Naive B cell (primary cell): Measurements from ENCODE around the gene TMPRSS11F. TPM values are rescaled to one million over a fixed set of nuclear protein-coding genes. Genes with fewer than 3 reads are reported as not detected.

ENCODE experiments used
- ATAC-seq, 2 donors: fragments of 150-1000 bp; cut with Tn5 transposase; 2 replicates each; pipeline ENCODE4 v1.10.0; 2021; ENCODE audit warnings: low read depth in 2 of 2, mild to moderate bottlenecking in 2 of 2, moderate library complexity in 2 of 2
- DNase-seq: peaks from one replicate; pipeline ENCODE4 v3.0.0; 2022
- H3K27ac Mint-ChIP-seq, 6 donors: one replicate each; pipeline ENCODE4 v1.8.0; 2020 to 2022; ENCODE audit warnings: mild to moderate bottlenecking in 6 of 6, mixed read lengths in 6 of 6, moderate library complexity in 5 of 6, inconsistent platforms in 2 of 6
- H3K27me3 Mint-ChIP-seq, 3 donors: one replicate each; pipeline ENCODE4 v1.8.0; 2021 to 2022; ENCODE audit warnings: mixed read lengths in 3 of 3, mild to moderate bottlenecking in 1 of 3
- H3K36me3 Mint-ChIP-seq, 2 donors: one replicate each; pipeline ENCODE4 v1.8.0; 2020 to 2022; ENCODE audit warnings: mixed read lengths in 2 of 2, inconsistent platforms in 1 of 2, mild to moderate bottlenecking in 1 of 2
- H3K4me1 Mint-ChIP-seq, 3 donors: one replicate each; pipeline ENCODE4 v1.8.0; 2020 to 2022; ENCODE audit warnings: mixed read lengths in 3 of 3, inconsistent platforms in 1 of 3, mild to moderate bottlenecking in 1 of 3, moderate library complexity in 1 of 3
- H3K4me3 Mint-ChIP-seq, 8 donors: one replicate each; pipeline ENCODE4 v1.8.0; 2020 to 2022; ENCODE audit warnings: mild to moderate bottlenecking in 8 of 8, mixed read lengths in 8 of 8, moderate library complexity in 8 of 8, inconsistent platforms in 2 of 8
- H3K9me3 Mint-ChIP-seq, 7 donors: one replicate each; pipeline ENCODE4 v1.8.0; 2020 to 2022; ENCODE audit warnings: mixed read lengths in 7 of 7, mild to moderate bottlenecking in 5 of 7, inconsistent platforms in 2 of 7, moderate library complexity in 1 of 7
- polyA plus RNA-seq, 6 donors: library from polyadenylated mRNA; unstranded; fragments of 300-500 nt; fragmentation: Illumina TruSeq; gene quantifications; one replicate each; pipeline ENCODE4 v1.2.3, GENCODE V29; 2021; ENCODE audit warnings: low read depth in 6 of 6

The TMPRSS11F gene
- polyA plus RNA-seq, 6 donors from 2014 or later, result not detected

GRCh38 chr4:68141852-68142251 lies 12.2 kb upstream of the TMPRSS11F start:
- Mint-ChIP-seq H3K4me1 (no peaks in the 10 kb centered on the region), H3K27me3 (peaks cover 0 to 6% (median 0%) of the 10 kb centered on the region in 3 donors), H3K4me3 (no peak overlapping the region), H3K36me3 (no peaks in the 10 kb centered on the region), H3K27ac (no peak overlapping the region), H3K9me3 (peaks cover 0 to 6% (median 0%) of the 10 kb centered on the region in 7 donors)
- DNase-seq (no peak), ATAC-seq (no peak)

- Mint-ChIP-seq H3K27me3 (peaks cover 0 to 6% (median 0%) of the 10 kb centered on the region in 3 donors), H3K4me1 (no peaks in the 10 kb centered on the region), H3K36me3 (no peaks in the 10 kb centered on the region), H3K9me3 (peaks cover 3 to 23% (median 11%) of the 10 kb centered on the region in 7 donors), H3K27ac (no peak overlapping the region), H3K4me3 (no peak overlapping the region)
- ATAC-seq, result no peak
- DNase-seq, result no peak
Measured at GRCh38 chr4:68132342-68132741, 2.7 kb upstream of the TMPRSS11F start.

- DNase-seq (no peak), ATAC-seq (no peak)
- Mint-ChIP-seq H3K27ac (no peak overlapping the region), H3K4me1 (no peaks in the 10 kb centered on the region), H3K27me3 (no peaks in the 10 kb centered on the region), H3K36me3 (no peaks in the 10 kb centered on the region), H3K4me3 (no peak overlapping the region), H3K9me3 (peaks cover 0 to 7% (median 0%) of the 10 kb centered on the region in 7 donors)
Measured at GRCh38 chr4:68124262-68124661, 5.4 kb downstream of the TMPRSS11F start.

GRCh38 chr4:68123525-68123924 lies 6.1 kb downstream of the TMPRSS11F start:
- ATAC-seq, result no peak
- Mint-ChIP-seq H3K4me1 (no peaks in the 10 kb centered on the region), H3K27ac (no peak overlapping the region), H3K27me3 (no peaks in the 10 kb centered on the region), H3K9me3 (peaks cover 0 to 7% (median 0%) of the 10 kb centered on the region in 7 donors), H3K36me3 (no peaks in the 10 kb centered on the region), H3K4me3 (no peak overlapping the region)
- no peak for DNase-seq

GRCh38 chr4:68119921-68120320 lies 9.7 kb downstream of the TMPRSS11F start:
- ATAC-seq (no peak), DNase-seq (no peak)
- no peak overlapping the region for H3K4me3 Mint-ChIP-seq
- H3K36me3 Mint-ChIP-seq, result no peaks in the 10 kb centered on the region
- no peak overlapping the region for H3K27ac Mint-ChIP-seq
- peaks cover 0 to 15% (median 3%) of the 10 kb centered on the region in 7 donors for H3K9me3 Mint-ChIP-seq
- H3K27me3 Mint-ChIP-seq, result no peaks in the 10 kb centered on the region
- no peaks in the 10 kb centered on the region for H3K4me1 Mint-ChIP-seq

- Mint-ChIP-seq H3K4me1 (no peaks in the 10 kb centered on the region), H3K9me3 (peaks cover 0 to 4% (median 2%) of the 10 kb centered on the region in 7 donors), H3K36me3 (no peaks in the 10 kb centered on the region), H3K4me3 (no peak overlapping the region), H3K27ac (no peak overlapping the region), H3K27me3 (peaks cover 0 to 8% (median 4%) of the 10 kb centered on the region in 3 donors)
- DNase-seq (no peak), ATAC-seq (no peak)
Measured at GRCh38 chr4:68110441-68110840, 19.2 kb downstream of the TMPRSS11F start.

GRCh38 chr4:68109868-68110267 lies 19.8 kb downstream of the TMPRSS11F start:
- DNase-seq (no peak), ATAC-seq (no peak)
- H3K27ac Mint-ChIP-seq, result no peak overlapping the region
- no peaks in the 10 kb centered on the region for H3K4me1 Mint-ChIP-seq
- H3K9me3 Mint-ChIP-seq, result peaks cover 0 to 4% (median 2%) of the 10 kb centered on the region in 7 donors
- no peak overlapping the region for H3K4me3 Mint-ChIP-seq
- H3K36me3 Mint-ChIP-seq, result no peaks in the 10 kb centered on the region
- H3K27me3 Mint-ChIP-seq, result peaks cover 0 to 8% (median 4%) of the 10 kb centered on the region in 3 donors

- Mint-ChIP-seq H3K4me3 (no peak overlapping the region), H3K27me3 (peaks cover 0 to 5% (median 0%) of the 10 kb centered on the region in 3 donors), H3K27ac (no peak overlapping the region), H3K4me1 (no peaks in the 10 kb centered on the region), H3K36me3 (peaks cover 0 to 14% of the 10 kb centered on the region in 2 donors), H3K9me3 (peaks cover 0 to 16% (median 5%) of the 10 kb centered on the region in 7 donors)
- DNase-seq (no peak), ATAC-seq (no peak)
Measured at GRCh38 chr4:68082758-68083157, 46.9 kb downstream of the TMPRSS11F start.

- no peak for ATAC-seq
- no peaks in the 10 kb centered on the region for H3K36me3 Mint-ChIP-seq
- H3K4me3 Mint-ChIP-seq, result no peak overlapping the region
- peaks cover 0 to 2% (median 0%) of the 10 kb centered on the region in 7 donors for H3K9me3 Mint-ChIP-seq
- peaks cover 0 to 10% (median 0%) of the 10 kb centered on the region in 3 donors for H3K27me3 Mint-ChIP-seq
- H3K27ac Mint-ChIP-seq, result no peak overlapping the region
- no peaks in the 10 kb centered on the region for H3K4me1 Mint-ChIP-seq
- no peak for DNase-seq
Measured at GRCh38 chr4:68079928-68080327, 49.7 kb downstream of the TMPRSS11F start.

GRCh38 chr4:68077737-68078136 lies 51.9 kb downstream of the TMPRSS11F start:
- Mint-ChIP-seq H3K36me3 (no peaks in the 10 kb centered on the region), H3K4me3 (no peak overlapping the region), H3K4me1 (no peaks in the 10 kb centered on the region), H3K27ac (no peak overlapping the region), H3K27me3 (peaks cover 0 to 10% (median 0%) of the 10 kb centered on the region in 3 donors), H3K9me3 (peaks cover 0 to 1% (median 0%) of the 10 kb centered on the region in 7 donors)
- no peak for DNase-seq
- ATAC-seq, result no peak

- DNase-seq (no peak), ATAC-seq (no peak)
- H3K27me3 Mint-ChIP-seq, result peaks cover 0 to 10% (median 0%) of the 10 kb centered on the region in 3 donors
- H3K4me1 Mint-ChIP-seq, result no peaks in the 10 kb centered on the region
- H3K36me3 Mint-ChIP-seq, result no peaks in the 10 kb centered on the region
- no peak overlapping the region for H3K27ac Mint-ChIP-seq
- H3K4me3 Mint-ChIP-seq, result no peak overlapping the region
- H3K9me3 Mint-ChIP-seq, result peaks cover 0 to 1% (median 0%) of the 10 kb centered on the region in 7 donors
Measured at GRCh38 chr4:68077301-68077700, 52.4 kb downstream of the TMPRSS11F start.

GRCh38 chr4:68076194-68076593 lies 53.5 kb downstream of the TMPRSS11F start:
- Mint-ChIP-seq H3K27ac (no peak overlapping the region), H3K27me3 (peaks cover 0 to 10% (median 0%) of the 10 kb centered on the region in 3 donors), H3K4me1 (no peaks in the 10 kb centered on the region), H3K36me3 (no peaks in the 10 kb centered on the region), H3K9me3 (peaks cover 0 to 1% (median 0%) of the 10 kb centered on the region in 7 donors), H3K4me3 (no peak overlapping the region)
- no peak for DNase-seq
- no peak for ATAC-seq

- H3K4me3 Mint-ChIP-seq, result no peak overlapping the region
- H3K4me1 Mint-ChIP-seq, result no peaks in the 10 kb centered on the region
- DNase-seq (no peak), ATAC-seq (no peak)
- no peak overlapping the region for H3K27ac Mint-ChIP-seq
- peaks cover 0 to 1% (median 0%) of the 10 kb centered on the region in 7 donors for H3K9me3 Mint-ChIP-seq
- H3K27me3 Mint-ChIP-seq, result peaks cover 0 to 10% (median 0%) of the 10 kb centered on the region in 3 donors
- no peaks in the 10 kb centered on the region for H3K36me3 Mint-ChIP-seq
Measured at GRCh38 chr4:68074397-68074796, 55.3 kb downstream of the TMPRSS11F start.

- no peak overlapping the region for H3K4me3 Mint-ChIP-seq
- ATAC-seq (no peak), DNase-seq (no peak)
- H3K27me3 Mint-ChIP-seq, result peaks cover 0 to 15% (median 9%) of the 10 kb centered on the region in 3 donors
- no peak overlapping the region for H3K27ac Mint-ChIP-seq
- no peaks in the 10 kb centered on the region for H3K36me3 Mint-ChIP-seq
- H3K9me3 Mint-ChIP-seq, result peaks cover 0 to 1% (median 0%) of the 10 kb centered on the region in 7 donors
- H3K4me1 Mint-ChIP-seq, result no peaks in the 10 kb centered on the region
Measured at GRCh38 chr4:68070302-68070701, 59.4 kb downstream of the TMPRSS11F start.

- DNase-seq (no peak), ATAC-seq (no peak)
- H3K4me3 Mint-ChIP-seq, result no peak overlapping the region
- H3K27me3 Mint-ChIP-seq, result peaks cover 0 to 4% (median 4%) of the 10 kb centered on the region in 3 donors
- no peaks in the 10 kb centered on the region for H3K4me1 Mint-ChIP-seq
- H3K36me3 Mint-ChIP-seq, result no peaks in the 10 kb centered on the region
- H3K27ac Mint-ChIP-seq, result no peak overlapping the region
- peaks cover 0 to 2% (median 0%) of the 10 kb centered on the region in 7 donors for H3K9me3 Mint-ChIP-seq
Measured at GRCh38 chr4:68062501-68062900, 67.2 kb downstream of the TMPRSS11F start.
